Activated T-helper 1 cell treated with anti-CD3 and anti-CD28 coated beads, Interleukin-12 subunit alpha, Interleukin-12 subunit beta, Interleukin-2, Interleukin-4 antibody, amounts not matched to agents 30 ng/mL and 10 ng/mL and 1 ng/mL, durations not matched to agents 14 hours and 24 hours and 36 hours (primary cell): Measurements from ENCODE around the gene CABP7. TPM values are rescaled to one million over a fixed set of nuclear protein-coding genes. Genes with fewer than 3 reads are reported as not detected.

Source experiments
- DNase-seq: peaks from one replicate; pipeline ENCODE4 v3.0.0; 2021; ENCODE audit warnings: low spot score
- H3K27ac Mint-ChIP-seq: one replicate; pipeline ENCODE4 v1.8.0; 2021; ENCODE audit warnings: mild to moderate bottlenecking, mixed read lengths
- H3K27me3 Mint-ChIP-seq: one replicate; pipeline ENCODE4 v1.8.0; 2022; ENCODE audit warnings: mild to moderate bottlenecking, moderate library complexity, mixed read lengths; ENCODE audit not compliant: insufficient read depth
- H3K36me3 Mint-ChIP-seq: one replicate; pipeline ENCODE4 v1.8.0; 2021; ENCODE audit warnings: low read depth, mixed read lengths
- H3K4me1 Mint-ChIP-seq: one replicate; pipeline ENCODE4 v1.8.0; 2021; ENCODE audit warnings: low read depth, mixed read lengths
- H3K4me3 Mint-ChIP-seq: one replicate; pipeline ENCODE4 v1.8.0; 2021; ENCODE audit warnings: mild to moderate bottlenecking, moderate library complexity, mixed read lengths
- H3K9me3 Mint-ChIP-seq: one replicate; pipeline ENCODE4 v1.8.0; 2021; ENCODE audit warnings: mixed read lengths
- intact Hi-C: fragments of 100-400 bp; cut with micrococcal nuclease; formaldehyde crosslinking; loops from one replicate; pipeline ENCODE4 v1.15.1; 2024
- total RNA-seq: library from RNA; stranded (reverse); gene quantifications from 2 replicates; pipeline ENCODE4 v1.2.3, GENCODE V29; 2022

The CABP7 gene
- not detected in 2 replicates for total RNA-seq

DNA sequence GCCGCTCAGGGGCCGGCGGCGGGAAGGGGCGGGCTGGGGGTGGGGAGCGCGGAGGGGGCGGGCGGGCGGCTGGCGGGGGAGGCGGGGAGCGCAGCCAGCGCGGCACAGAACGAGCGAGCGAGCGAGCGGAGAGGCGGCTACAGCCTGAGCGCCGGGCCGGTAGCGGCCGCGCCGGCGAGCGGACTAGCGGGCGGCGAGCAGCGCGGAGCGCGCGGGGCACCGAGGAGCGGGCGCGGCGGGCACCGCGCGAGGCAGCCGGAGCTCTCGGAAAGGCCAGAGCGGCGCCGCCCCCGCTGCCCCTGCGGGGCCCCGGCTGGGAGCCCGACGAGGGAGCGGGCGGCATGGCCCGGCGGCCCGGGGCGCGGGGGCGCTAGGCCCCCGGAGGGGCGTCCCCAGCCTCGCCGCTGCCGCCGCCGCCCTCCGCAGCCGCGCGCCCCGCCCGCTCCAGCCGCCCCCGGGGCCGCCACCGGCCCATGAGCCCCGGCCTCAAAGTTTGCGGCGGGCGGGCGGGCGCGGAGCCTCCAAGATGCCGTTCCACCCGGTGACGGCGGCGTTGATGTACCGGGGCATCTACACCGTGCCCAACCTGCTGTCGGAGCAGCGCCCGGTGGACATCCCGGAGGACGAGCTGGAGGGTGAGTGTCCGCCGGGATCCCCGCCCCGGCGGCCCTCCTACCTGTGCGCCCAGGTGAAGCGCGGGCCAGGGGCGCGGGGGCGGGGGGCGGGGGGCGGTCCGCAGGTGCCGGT lies at the start of gene CABP7:
CABP7 (plus strand) TSS at position 105 of the 747 bp plus-strand sequence; CDS start at position 527, 422 bp downstream.
- no peaks in the 10 kb centered on the region for H3K4me1 Mint-ChIP-seq

DNA sequence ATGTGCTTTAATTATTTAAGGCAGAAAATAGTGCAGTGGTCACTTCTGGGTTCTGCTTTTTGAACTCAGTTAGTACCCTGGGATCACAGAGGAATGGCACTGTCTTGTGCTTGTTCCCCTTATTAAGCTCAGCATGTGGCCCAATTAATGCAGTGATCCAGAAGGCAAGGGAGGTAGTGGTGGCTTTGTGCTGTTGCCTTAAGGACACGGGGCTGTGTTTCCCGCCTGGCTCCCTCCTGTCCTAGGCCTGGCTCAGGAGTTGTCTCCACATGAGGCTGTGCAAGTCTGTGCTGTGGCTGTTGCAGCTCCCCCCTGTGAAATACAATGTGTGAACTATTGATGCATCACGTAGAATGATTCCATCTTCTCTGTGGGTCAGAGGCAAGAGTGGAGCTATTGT lies 49.2 kb upstream of the CABP7 start:
- H3K36me3 Mint-ChIP-seq, result peaks cover 30% of the 10 kb centered on the region
- H3K27me3 Mint-ChIP-seq, result no peaks in the 10 kb centered on the region
- intact Hi-C loops, result no loop called here

More for the DNA sequence above, at the start of gene CABP7:
- Mint-ChIP-seq H3K9me3 (no peaks in the 10 kb centered on the region), H3K27me3 (peaks cover 35% of the 10 kb centered on the region), H3K36me3 (no peaks in the 10 kb centered on the region), H3K4me3 (no peak within 1 kb of the TSS), H3K27ac (no peak within 1 kb of the TSS)
- no peak for DNase-seq
- intact Hi-C loops, result no loop called here

DNA sequence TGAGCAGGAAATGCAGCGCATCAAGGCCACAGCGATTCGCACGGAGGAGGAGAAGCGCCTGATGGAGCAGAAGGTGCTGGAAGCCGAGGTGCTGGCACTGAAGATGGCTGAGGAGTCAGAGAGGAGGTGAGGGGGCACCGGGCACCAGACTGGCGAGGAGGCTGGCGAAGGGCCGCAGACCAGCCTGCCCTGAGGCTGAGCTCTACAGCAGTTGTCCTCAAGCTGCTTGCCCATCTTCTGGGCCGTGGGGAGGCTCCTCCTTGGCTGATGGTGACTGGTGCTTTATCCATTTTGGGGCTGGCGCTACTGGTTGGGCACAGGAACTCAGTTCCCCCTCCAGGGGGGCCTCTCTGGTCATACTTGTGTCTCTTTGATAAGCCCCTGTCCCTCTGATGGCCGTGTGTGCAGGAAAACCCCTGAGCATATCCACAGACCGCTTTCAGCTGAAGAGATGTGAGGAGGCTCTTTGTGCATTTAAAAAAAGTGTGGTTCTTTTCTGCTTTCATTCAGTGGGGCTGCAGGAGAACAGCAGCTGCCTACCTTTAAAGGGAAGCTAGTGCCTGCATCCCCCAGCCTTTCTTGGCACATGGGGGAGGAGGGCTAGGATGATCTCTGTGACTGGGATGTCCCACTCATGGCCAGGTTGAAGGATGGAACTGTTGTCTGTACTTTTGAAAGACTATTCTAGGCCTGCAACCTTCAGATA lies 46.3 kb upstream of the CABP7 start:
- H3K36me3 Mint-ChIP-seq, result peaks cover 35% of the 10 kb centered on the region
- no peak overlapping the region for H3K4me3 Mint-ChIP-seq
- no peaks in the 10 kb centered on the region for H3K4me1 Mint-ChIP-seq
- H3K27me3 Mint-ChIP-seq, result no peaks in the 10 kb centered on the region
- no peaks in the 10 kb centered on the region for H3K9me3 Mint-ChIP-seq
- DNase-seq, result no peak
- intact Hi-C loops, result no loop called here
- H3K27ac Mint-ChIP-seq, result peak overlapping the region; percentile 23

More for the DNA sequence above, 49.2 kb upstream of the CABP7 start:
- Mint-ChIP-seq H3K4me1 (no peaks in the 10 kb centered on the region), H3K9me3 (no peaks in the 10 kb centered on the region), H3K27ac (no peak overlapping the region), H3K4me3 (no peak overlapping the region)
- DNase-seq, result no peak

DNA sequence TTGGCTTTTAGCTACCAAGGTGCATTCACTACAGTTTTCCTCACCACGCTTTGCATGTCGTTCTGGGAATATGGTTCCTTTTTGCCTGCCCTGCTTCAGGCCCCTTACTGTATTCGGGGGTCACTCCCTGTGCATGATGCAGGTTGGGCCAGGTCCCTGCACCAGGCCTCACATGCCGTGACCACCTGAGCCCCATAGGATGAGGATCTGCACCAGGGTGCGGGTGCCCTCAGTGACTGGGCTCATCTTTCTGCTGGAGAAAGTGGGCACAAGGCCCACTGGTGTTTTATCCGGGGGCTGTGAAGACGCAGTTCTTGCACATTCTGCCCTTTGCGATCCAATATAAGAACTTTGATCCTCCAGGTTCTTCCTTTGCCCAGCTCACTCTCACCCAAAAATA lies 45.7 kb upstream of the CABP7 start:
- peaks cover 32% of the 10 kb centered on the region for H3K36me3 Mint-ChIP-seq
- no peaks in the 10 kb centered on the region for H3K27me3 Mint-ChIP-seq
- H3K9me3 Mint-ChIP-seq, result no peaks in the 10 kb centered on the region
- H3K4me3 Mint-ChIP-seq, result no peak overlapping the region
- no peak for DNase-seq
- intact Hi-C loops, result no loop called here
- no peak overlapping the region for H3K27ac Mint-ChIP-seq
- H3K4me1 Mint-ChIP-seq, result no peaks in the 10 kb centered on the region

DNA sequence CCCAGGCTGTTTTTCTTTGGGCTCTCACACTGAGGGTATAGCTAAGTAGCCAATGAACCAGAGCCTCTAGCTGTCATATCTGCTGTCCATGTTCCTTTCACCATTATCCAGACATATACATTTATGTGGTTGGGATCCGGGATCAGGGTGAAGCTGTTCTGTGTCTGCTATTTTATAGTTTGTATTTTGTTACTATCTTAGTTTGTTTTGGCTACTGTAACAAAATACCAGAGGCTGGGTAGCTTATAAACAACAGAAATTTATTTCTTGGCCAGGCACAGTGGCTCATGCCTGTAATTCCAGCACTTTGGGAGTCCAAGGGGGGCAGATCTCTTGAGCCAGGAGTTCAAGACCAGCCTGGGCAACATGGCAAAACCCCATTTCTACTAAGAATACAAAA lies 40.5 kb upstream of the CABP7 start:
- Mint-ChIP-seq H3K4me3 (no peak overlapping the region), H3K36me3 (peaks cover 33% of the 10 kb centered on the region), H3K9me3 (no peaks in the 10 kb centered on the region), H3K4me1 (no peaks in the 10 kb centered on the region), H3K27me3 (no peaks in the 10 kb centered on the region), H3K27ac (no peak overlapping the region)
- no peak for DNase-seq
- intact Hi-C loops, result no loop called here

DNA sequence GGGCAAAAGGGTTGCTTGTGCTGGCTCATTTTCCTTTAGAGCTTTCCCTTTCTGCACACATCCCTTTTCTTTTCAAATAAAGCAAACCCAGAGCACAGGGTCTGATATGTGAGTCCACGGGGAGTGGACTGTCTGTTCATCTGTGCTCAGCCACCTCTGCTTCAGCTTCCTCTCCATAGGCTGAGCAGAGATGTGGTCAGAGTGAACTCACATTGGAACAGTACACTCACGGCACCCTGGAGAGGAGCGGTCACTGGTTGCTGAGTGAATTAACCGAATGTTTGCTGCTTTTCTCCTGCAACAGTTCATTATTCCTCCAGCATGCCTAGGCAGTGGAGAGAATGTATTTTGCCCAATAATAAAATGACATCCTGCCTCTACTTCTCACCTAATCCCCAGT lies 36.3 kb upstream of the CABP7 start:
- H3K4me3 Mint-ChIP-seq, result no peak overlapping the region
- peaks cover 24% of the 10 kb centered on the region for H3K36me3 Mint-ChIP-seq
- no peaks in the 10 kb centered on the region for H3K9me3 Mint-ChIP-seq

DNA sequence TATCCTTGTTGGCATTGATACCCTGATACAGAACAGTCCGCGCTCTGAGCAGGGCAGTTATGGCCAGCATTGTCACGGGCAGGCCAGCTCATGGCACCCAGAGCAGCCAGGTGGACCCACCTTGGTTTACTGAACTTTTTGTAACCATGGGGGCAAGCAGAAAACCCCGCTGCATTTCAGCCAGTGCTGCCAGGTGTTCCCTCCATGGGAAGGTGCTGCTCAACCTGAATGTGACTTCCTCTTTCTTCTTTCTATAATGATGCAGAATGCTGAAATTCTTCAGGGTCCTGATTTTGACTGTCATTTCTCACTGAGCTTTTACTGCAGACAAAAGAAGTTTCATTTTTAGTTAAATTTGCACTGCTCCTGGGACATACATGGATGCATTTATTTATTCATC lies 35.6 kb upstream of the CABP7 start:
- peaks cover 24% of the 10 kb centered on the region for H3K36me3 Mint-ChIP-seq
- H3K4me1 Mint-ChIP-seq, result no peaks in the 10 kb centered on the region
- H3K27ac Mint-ChIP-seq, result no peak overlapping the region
- intact Hi-C loops, result no loop called here
- H3K27me3 Mint-ChIP-seq, result no peaks in the 10 kb centered on the region
- no peak overlapping the region for H3K4me3 Mint-ChIP-seq
- H3K9me3 Mint-ChIP-seq, result no peaks in the 10 kb centered on the region
- no peak for DNase-seq

More for the DNA sequence above, 36.3 kb upstream of the CABP7 start:
- no peaks in the 10 kb centered on the region for H3K27me3 Mint-ChIP-seq
- intact Hi-C loops, result no loop called here
- H3K4me1 Mint-ChIP-seq, result no peaks in the 10 kb centered on the region
- no peak overlapping the region for H3K27ac Mint-ChIP-seq
- DNase-seq, result no peak

DNA sequence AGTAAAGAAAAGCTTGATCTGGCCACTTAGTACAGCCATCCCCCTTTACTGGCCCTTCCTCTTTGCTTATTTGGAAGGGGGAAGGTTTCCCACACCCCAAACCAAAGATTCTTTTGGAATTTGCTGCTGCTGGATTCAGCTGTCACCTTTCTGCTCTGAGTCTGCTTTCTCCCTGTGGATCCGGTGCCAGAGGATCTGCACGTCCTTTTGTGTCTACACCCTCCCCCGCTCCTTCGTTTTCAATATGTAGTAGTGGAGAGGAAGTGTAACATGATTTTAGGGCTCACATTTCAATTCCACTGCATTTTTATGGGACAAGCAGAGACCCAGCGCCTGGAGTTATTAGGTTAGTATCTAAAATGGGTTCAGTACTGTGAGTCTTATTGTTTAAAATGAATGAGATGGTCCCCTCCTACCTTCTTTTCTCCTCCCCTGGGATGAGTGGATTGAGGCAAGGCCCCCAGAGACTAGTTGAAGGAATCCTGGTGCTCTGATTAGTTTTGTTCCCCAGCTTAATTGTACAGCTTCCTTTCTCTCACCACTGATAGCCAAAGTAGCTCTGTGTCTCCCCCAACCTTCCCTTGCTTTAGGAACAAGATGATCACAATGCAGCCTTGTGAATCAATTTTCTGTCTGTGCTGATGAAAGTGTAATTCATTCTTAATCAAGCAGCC lies 30.5 kb upstream of the CABP7 start:
- no peaks in the 10 kb centered on the region for H3K9me3 Mint-ChIP-seq
- intact Hi-C loops, result no loop called here
- no peak for DNase-seq
- H3K4me3 Mint-ChIP-seq, result no peak overlapping the region
- H3K4me1 Mint-ChIP-seq, result peaks cover 4% of the 10 kb centered on the region
- peaks cover 13% of the 10 kb centered on the region for H3K36me3 Mint-ChIP-seq
- H3K27ac Mint-ChIP-seq, result no peak overlapping the region
- no peaks in the 10 kb centered on the region for H3K27me3 Mint-ChIP-seq

DNA sequence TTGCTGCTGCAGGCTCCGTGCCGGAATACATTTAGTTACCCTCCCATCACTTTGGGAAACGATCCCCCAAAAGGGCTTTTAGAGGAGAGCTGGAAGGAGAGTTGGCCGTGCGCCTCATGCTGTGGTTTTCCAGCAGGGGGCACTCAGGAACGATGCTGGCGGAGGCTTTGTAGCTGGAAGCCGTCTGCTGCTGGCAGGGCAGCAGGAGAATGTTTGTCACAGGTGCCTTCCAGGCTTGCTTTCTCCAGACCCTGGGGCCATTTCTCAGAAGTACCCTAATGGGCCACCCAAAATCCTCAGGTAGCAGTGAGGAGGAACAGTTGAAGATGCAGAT lies 30.0 kb upstream of the CABP7 start:
- no peak overlapping the region for H3K27ac Mint-ChIP-seq
- intact Hi-C loops, result loop anchor here (1.0 kb wide), 1 partner anchor 399 kb away; no protein-coding TSS in a partner anchor
- no peak overlapping the region for H3K4me3 Mint-ChIP-seq
- H3K27me3 Mint-ChIP-seq, result no peaks in the 10 kb centered on the region
- peaks cover 4% of the 10 kb centered on the region for H3K4me1 Mint-ChIP-seq
- no peak for DNase-seq
- peaks cover 13% of the 10 kb centered on the region for H3K36me3 Mint-ChIP-seq
- H3K9me3 Mint-ChIP-seq, result no peaks in the 10 kb centered on the region

DNA sequence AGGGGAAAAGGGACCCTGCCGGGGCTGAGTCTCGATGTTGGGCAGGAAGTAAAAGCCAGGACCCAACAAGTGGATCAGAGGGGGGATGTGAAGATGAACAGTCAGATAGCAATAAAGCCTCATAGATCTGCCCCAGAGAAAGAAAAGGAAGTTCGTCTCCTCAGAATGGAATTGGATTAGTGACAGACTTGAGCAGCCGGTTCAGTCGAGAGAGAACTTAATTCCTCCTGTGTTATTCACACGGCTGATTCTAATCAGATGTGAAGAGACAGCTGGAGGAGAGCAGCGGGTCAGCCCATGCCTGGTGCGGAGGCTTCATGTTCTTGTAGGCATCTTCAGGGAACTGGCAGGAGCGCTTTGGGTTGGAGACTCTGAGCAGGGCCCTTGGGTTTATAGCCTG lies 29.3 kb upstream of the CABP7 start:
- Mint-ChIP-seq H3K9me3 (no peaks in the 10 kb centered on the region), H3K36me3 (peaks cover 14% of the 10 kb centered on the region), H3K27ac (no peak overlapping the region), H3K4me1 (peaks cover 4% of the 10 kb centered on the region), H3K27me3 (no peaks in the 10 kb centered on the region), H3K4me3 (no peak overlapping the region)
- no peak for DNase-seq
- intact Hi-C loops, result loop anchor here (1.0 kb wide), 1 partner anchor 399 kb away; no protein-coding TSS in a partner anchor

DNA sequence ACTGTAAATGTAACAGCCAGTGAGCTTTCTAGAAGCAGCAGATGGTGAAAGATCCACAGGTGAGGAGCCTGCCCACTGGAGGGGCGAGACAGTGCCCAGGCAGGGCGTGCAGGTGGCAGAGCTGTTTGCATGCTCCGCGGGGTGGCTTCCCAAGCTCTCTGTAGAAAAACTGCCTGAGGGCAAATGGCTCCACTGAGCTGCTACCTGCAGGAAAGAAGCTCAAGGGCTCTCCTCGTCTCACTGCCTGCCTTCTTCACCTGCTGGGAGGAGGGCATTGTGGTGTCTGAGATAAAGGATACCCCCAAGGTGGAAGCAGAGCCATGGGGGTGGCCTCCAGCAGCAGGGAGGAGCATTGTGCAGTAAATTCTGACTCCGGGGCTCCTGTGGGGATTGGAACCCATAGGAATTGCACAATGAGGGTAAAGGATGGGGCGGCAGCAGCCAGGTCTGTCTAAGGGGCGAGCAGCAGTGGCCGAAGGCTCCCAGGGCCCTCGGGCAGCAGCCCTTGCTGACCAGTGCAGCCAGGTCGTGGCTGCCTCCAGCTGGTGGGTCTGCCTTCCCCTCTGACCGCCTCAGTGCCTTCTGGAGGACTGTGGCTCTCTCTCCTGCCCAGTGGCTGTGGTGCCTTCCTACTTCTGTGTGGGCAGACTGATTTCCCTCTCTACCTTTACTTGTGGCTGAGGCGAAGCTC lies 28.0 kb upstream of the CABP7 start:
- Mint-ChIP-seq H3K36me3 (peaks cover 11% of the 10 kb centered on the region), H3K4me3 (no peak overlapping the region), H3K4me1 (peaks cover 4% of the 10 kb centered on the region), H3K27me3 (no peaks in the 10 kb centered on the region), H3K27ac (no peak overlapping the region), H3K9me3 (no peaks in the 10 kb centered on the region)
- intact Hi-C loops, result no loop called here
- DNase-seq, result no peak

DNA sequence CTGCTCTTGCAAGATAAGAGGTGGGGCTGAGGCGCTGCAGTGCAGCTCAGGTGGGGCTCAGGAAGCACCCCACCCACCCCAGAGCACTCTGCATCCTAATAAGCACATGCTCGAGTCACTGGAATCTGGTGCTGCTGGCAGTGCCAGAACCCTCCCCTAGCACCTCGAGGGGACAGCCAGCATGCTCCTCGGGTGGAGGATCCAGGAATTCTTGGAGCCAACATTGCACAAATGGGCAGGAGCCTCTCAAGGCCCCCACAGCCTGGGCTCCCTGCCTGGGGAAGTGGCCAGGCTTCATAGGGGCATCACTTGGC lies 27.5 kb upstream of the CABP7 start:
- intact Hi-C loops, result no loop called here
- Mint-ChIP-seq H3K36me3 (peaks cover 6% of the 10 kb centered on the region), H3K9me3 (no peaks in the 10 kb centered on the region), H3K27ac (no peak overlapping the region), H3K27me3 (no peaks in the 10 kb centered on the region), H3K4me3 (no peak overlapping the region), H3K4me1 (peaks cover 4% of the 10 kb centered on the region)
- no peak for DNase-seq

DNA sequence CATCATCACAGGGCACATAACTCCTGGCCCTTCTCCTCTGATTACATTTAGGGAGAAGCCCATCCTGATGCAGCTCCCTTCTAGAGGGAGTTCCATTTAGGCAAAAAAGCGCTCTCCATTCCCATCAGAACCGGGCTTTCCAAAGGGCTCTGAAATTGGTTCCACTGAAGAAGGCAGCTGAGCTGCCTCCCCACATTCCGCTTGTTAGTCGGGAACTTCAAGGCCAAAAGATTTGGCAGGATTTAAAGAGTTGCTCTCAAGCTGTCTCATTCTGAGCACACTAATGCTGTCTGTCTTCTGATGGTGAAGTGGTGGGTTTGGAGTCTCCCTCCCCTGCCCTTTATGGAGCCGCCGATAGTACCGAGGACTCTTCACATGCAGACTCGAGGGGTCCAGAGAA lies 26.6 kb upstream of the CABP7 start:
- no peak overlapping the region for H3K27ac Mint-ChIP-seq
- intact Hi-C loops, result no loop called here
- H3K4me3 Mint-ChIP-seq, result no peak overlapping the region
- H3K4me1 Mint-ChIP-seq, result peaks cover 4% of the 10 kb centered on the region
- H3K36me3 Mint-ChIP-seq, result peaks cover 5% of the 10 kb centered on the region
- no peak for DNase-seq
- H3K9me3 Mint-ChIP-seq, result no peaks in the 10 kb centered on the region
- H3K27me3 Mint-ChIP-seq, result no peaks in the 10 kb centered on the region
